SK-N-SH (cell line): ENCODE measurements around the gene ZNF354C. TPM values are rescaled to one million over a fixed set of nuclear protein-coding genes. Genes with fewer than 3 reads are reported as not detected.

Experiments
- CTCF ChIA-PET: fragments of 300-600, 350-600 bp; formaldehyde crosslinking; extraction: SDS; loops from one replicate; lab custom pipeline; 2021; lab: Yijun Ruan, JAX
- POLR2A ChIA-PET: fragments of 350-600 bp; sonication (Branson Sonifier 250); formaldehyde crosslinking; extraction: SDS; loops from one replicate; lab custom pipeline; 2020; ENCODE audit warnings: antibody characterized with exemption, inconsistent platforms; lab: Yijun Ruan, JAX
- DNase-seq: peaks from one replicate; pipeline ENCODE4 v3.0.0; 2012
- H2AFZ ChIP-seq: fragments of 200-600 bp; sonication (generic); 2 replicates; pipeline ENCODE4 v1.8.1; 2016; ENCODE audit warnings: antibody characterized with exemption, mild to moderate bottlenecking, low read depth
- H3F3A ChIP-seq: fragments of 200-600 bp; sonication (generic); replicated peaks from 2 replicates; pipeline ENCODE3; 2016; ENCODE audit warnings: antibody characterized with exemption, mild to moderate bottlenecking; ENCODE audit not compliant: insufficient read depth
- H3K27ac ChIP-seq, 2 experiments: fragments of 200-500 bp in 1 of 2; fragments of 200-600 bp in 1 of 2; sonication (Bioruptor generic) in 1 of 2; sonication (generic), shearing (Covaris generic) in 1 of 2; 2 replicates each; pipeline versions ENCODE4 v1.5.1 to v1.6.1; 2014 to 2016; ENCODE audit warnings: low read depth in 2 of 2, inconsistent platforms in 1 of 2, low read length in 1 of 2, mild to moderate bottlenecking in 1 of 2, mixed read lengths in 1 of 2
- H3K27me3 ChIP-seq: fragments of 200-600 bp; sonication (generic), shearing (Covaris generic); 2 replicates; pipeline ENCODE4 v1.6.1; 2016; ENCODE audit warnings: mixed run types; ENCODE audit not compliant: insufficient read depth
- H3K36me3 ChIP-seq, 2 experiments: fragments of 200-500 bp in 1 of 2; fragments of 200-600 bp in 1 of 2; sonication (Bioruptor generic) in 1 of 2; sonication (generic) in 1 of 2; replicated peaks in 1 of 2; 2 replicates each; pipeline versions ENCODE3 to v1.5.1; 2014 to 2016; ENCODE audit warnings: low read length in 1 of 2, mild to moderate bottlenecking in 1 of 2; ENCODE audit not compliant: insufficient read depth in 2 of 2, control insufficient read depth in 1 of 2
- H3K4me1 ChIP-seq, 2 experiments: fragments of 200-500 bp in 1 of 2; fragments of 200-600 bp in 1 of 2; sonication (Bioruptor generic) in 1 of 2; sonication (generic), shearing (Covaris generic) in 1 of 2; 2 replicates each; pipeline versions ENCODE4 v1.5.1 to v1.6.1; 2014 to 2016; ENCODE audit warnings: low read depth in 1 of 2, low read length in 1 of 2, mixed run types in 1 of 2; ENCODE audit not compliant: insufficient read depth in 2 of 2, control insufficient read depth in 1 of 2
- H3K4me2 ChIP-seq: fragments of 200-600 bp; sonication (generic), shearing (Covaris generic); 2 replicates; pipeline ENCODE4 v1.6.1; 2017; ENCODE audit warnings: mixed run types
- H3K4me3 ChIP-seq, 2 experiments: fragments of 200-500 bp in 1 of 2; fragments of 200-600 bp in 1 of 2; sonication (Bioruptor generic) in 1 of 2; sonication (generic), shearing (Covaris generic) in 1 of 2; 2 replicates each; pipeline versions ENCODE4 v1.5.1 to v1.8.1; 2014 to 2016; ENCODE audit warnings: low read depth in 2 of 2, inconsistent platforms in 1 of 2, low read length in 1 of 2, mild to moderate bottlenecking in 1 of 2, mixed read lengths in 1 of 2, moderate library complexity in 1 of 2
- H3K79me2 ChIP-seq: fragments of 200-600 bp; sonication (generic); 2 replicates; pipeline ENCODE4 v1.8.1; 2017; ENCODE audit warnings: mild to moderate bottlenecking; ENCODE audit not compliant: insufficient read depth
- H3K9ac ChIP-seq: fragments of 200-600 bp; sonication (generic); 2 replicates; pipeline ENCODE4 v1.6.1; 2017; ENCODE audit warnings: mixed run types
- H3K9me2 ChIP-seq: fragments of 200-600 bp; sonication (generic); 2 replicates; pipeline ENCODE4 v1.6.1; 2017; ENCODE audit warnings: mixed run types
- H3K9me3 ChIP-seq: fragments of 200-600 bp; sonication (generic); 2 replicates; pipeline ENCODE4 v1.6.1; 2017; ENCODE audit warnings: mixed run types, mild to moderate bottlenecking, moderate library complexity
- H4K20me1 ChIP-seq: fragments of 200-600 bp; sonication (generic); 2 replicates; pipeline ENCODE4 v1.6.1; 2017; ENCODE audit warnings: mild to moderate bottlenecking, mixed run types; ENCODE audit not compliant: insufficient read depth
- ELF1 ChIP-seq: IDR thresholded peaks from 2 replicates; pipeline ENCODE4 v1.4.0; 2012
- EP300 ChIP-seq, 2 experiments: IDR thresholded peaks; 2 replicates each; pipeline versions ENCODE4 v1.4.0 to v1.6.1; 2012; ENCODE audit warnings: borderline replicate concordance in 1 of 2, low read depth in 1 of 2, low read length in 1 of 2
- FOSL2 ChIP-seq: IDR thresholded peaks from 2 replicates; pipeline ENCODE4 v1.4.0; 2012; ENCODE audit warnings: low read depth, mild to moderate bottlenecking, moderate library complexity, borderline replicate concordance
- FOXM1 ChIP-seq: IDR thresholded peaks from 2 replicates; pipeline ENCODE4 v1.4.0; 2012; ENCODE audit warnings: low read depth, mild to moderate bottlenecking
- GABPA ChIP-seq: IDR thresholded peaks from 2 replicates; pipeline ENCODE4 v1.4.0; 2012; ENCODE audit warnings: low read depth, mild to moderate bottlenecking
- GATA2 ChIP-seq: sonication (generic); formaldehyde crosslinking; IDR thresholded peaks from 2 replicates; pipeline ENCODE4 v1.5.0; 2020; ENCODE audit warnings: mild to moderate bottlenecking, missing genetic modification reagents
- MEF2A ChIP-seq: IDR thresholded peaks from 2 replicates; pipeline ENCODE4 v1.4.0; 2012; ENCODE audit warnings: low read depth, borderline replicate concordance
- MXI1 ChIP-seq: IDR thresholded peaks from 2 replicates; pipeline ENCODE4 v1.6.1; 2012; ENCODE audit warnings: mild to moderate bottlenecking, low read depth, low read length, improper control_type of control experiment
- NFIC ChIP-seq: IDR thresholded peaks from 2 replicates; pipeline ENCODE4 v1.4.0; 2012; ENCODE audit warnings: borderline replicate concordance
- NRF1 ChIP-seq: IDR thresholded peaks from 2 replicates; pipeline ENCODE4 v1.6.1; 2012; ENCODE audit warnings: low read depth, mild to moderate bottlenecking, low read length
- POLR2AphosphoS5 ChIP-seq: IDR thresholded peaks from 2 replicates; pipeline ENCODE4 v1.6.1; 2012; ENCODE audit warnings: low read depth, low read length
- RCOR1 ChIP-seq: fragments of 150-350 bp; IDR thresholded peaks from 2 replicates; pipeline ENCODE4 v1.6.1; 2017; ENCODE audit warnings: antibody characterized with exemption, low read length
- RFX5 ChIP-seq: IDR thresholded peaks from 2 replicates; pipeline ENCODE4 v1.6.1; 2012; ENCODE audit warnings: mild to moderate bottlenecking, improper control_type of control experiment, low read length
- RXRA ChIP-seq: IDR thresholded peaks from 2 replicates; pipeline ENCODE4 v1.4.0; 2012; ENCODE audit warnings: low read depth, mild to moderate bottlenecking, borderline replicate concordance
- SMC3 ChIP-seq: IDR thresholded peaks from 2 replicates; pipeline ENCODE4 v1.6.1; 2012; ENCODE audit warnings: low read depth, low read length, improper control_type of control experiment
- TCF12 ChIP-seq: IDR thresholded peaks from 2 replicates; pipeline ENCODE4 v1.4.0; 2012
- TEAD4 ChIP-seq: IDR thresholded peaks from 2 replicates; pipeline ENCODE4 v1.4.0; 2012; ENCODE audit warnings: mild to moderate bottlenecking, borderline replicate concordance; ENCODE audit not compliant: insufficient read depth
- YY1 ChIP-seq: IDR thresholded peaks from 2 replicates; pipeline ENCODE4 v1.4.0; 2012; ENCODE audit warnings: low read depth, mild to moderate bottlenecking
- WGBS: methylation state at CpG from one replicate; pipeline ENCODE4 v1.1.6; 2017; ENCODE audit warnings: low lambda C conversion rate; 5-methylcytosine and 5-hydroxymethylcytosine counted together
- polyA plus RNA-seq, 3 experiments: library from polyadenylated mRNA; depleted of rRNA; stranded (reverse); fragments of >200 nt; gene quantifications; 2 replicates each; pipeline ENCODE4 v1.2.3, GENCODE V29; 2012
- TF ChIP-seq, protein P1 (sequence below): IDR thresholded peaks from 2 replicates; pipeline ENCODE4 v1.4.0; 2012; ENCODE audit warnings: low read depth, borderline replicate concordance
- TF ChIP-seq, protein P2 (sequence below): IDR thresholded peaks from 2 replicates; pipeline ENCODE4 v1.4.0; 2012; ENCODE audit warnings: low read depth
- TF ChIP-seq, protein P3 (sequence below): IDR thresholded peaks from 2 replicates; pipeline ENCODE4 v1.4.0; 2012; ENCODE audit warnings: low read depth, borderline replicate concordance
- TF ChIP-seq, protein P4 (sequence below): fragments of 200-600 bp; sonication (generic); IDR thresholded peaks from 2 replicates; pipeline ENCODE4 v1.6.1; 2017; ENCODE audit warnings: antibody characterized with exemption, mild to moderate bottlenecking, moderate library complexity

ZNF354C gene
- polyA plus RNA-seq, 1 of the 3 experiments (the other 2 are of a cell fraction) = 1.1 TPM

DNA sequence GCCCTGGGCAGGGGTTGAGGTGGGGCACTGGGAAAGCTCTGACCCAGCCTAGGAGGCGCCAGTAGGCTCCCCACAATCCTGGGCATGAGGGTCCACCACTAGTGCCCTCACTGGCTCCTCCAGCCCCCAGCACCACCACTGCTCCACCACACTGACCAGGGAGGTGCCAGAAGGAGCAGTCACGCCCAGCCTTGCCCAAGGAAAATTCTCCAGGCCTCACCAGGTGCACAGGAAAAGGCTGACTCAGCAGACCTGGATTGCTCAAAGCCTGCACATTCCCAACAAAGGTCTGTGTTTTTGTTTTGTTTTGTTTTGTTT lies 62.9 kb downstream of the ZNF354C start:
- no peaks in the 10 kb centered on the region for H3K4me1 ChIP-seq
- no peaks in the 10 kb centered on the region for H3K9me2 ChIP-seq
- H3F3A ChIP-seq = no peaks in the 10 kb centered on the region
- no peaks in the 10 kb centered on the region for H3K36me3 ChIP-seq
- H3K79me2 ChIP-seq = no peaks in the 10 kb centered on the region
- DNase-seq = no peak
- H2AFZ ChIP-seq = no peak overlapping the region
- CTCF ChIA-PET = no interaction called here
- no peak for TF ChIP-seq RCOR1
- no peak for TF ChIP-seq YY1
- TF ChIP-seq FOXM1 = no peak
- TF ChIP-seq EP300 (IDR thresholded peaks at IDR 0.05; ENCODE audit: borderline replicate concordance in 1 of 2, low read depth in 1 of 2, low read length in 1 of 2) = no peak
- no peak for TF ChIP-seq NFIC
- TF ChIP-seq, protein P1, sequence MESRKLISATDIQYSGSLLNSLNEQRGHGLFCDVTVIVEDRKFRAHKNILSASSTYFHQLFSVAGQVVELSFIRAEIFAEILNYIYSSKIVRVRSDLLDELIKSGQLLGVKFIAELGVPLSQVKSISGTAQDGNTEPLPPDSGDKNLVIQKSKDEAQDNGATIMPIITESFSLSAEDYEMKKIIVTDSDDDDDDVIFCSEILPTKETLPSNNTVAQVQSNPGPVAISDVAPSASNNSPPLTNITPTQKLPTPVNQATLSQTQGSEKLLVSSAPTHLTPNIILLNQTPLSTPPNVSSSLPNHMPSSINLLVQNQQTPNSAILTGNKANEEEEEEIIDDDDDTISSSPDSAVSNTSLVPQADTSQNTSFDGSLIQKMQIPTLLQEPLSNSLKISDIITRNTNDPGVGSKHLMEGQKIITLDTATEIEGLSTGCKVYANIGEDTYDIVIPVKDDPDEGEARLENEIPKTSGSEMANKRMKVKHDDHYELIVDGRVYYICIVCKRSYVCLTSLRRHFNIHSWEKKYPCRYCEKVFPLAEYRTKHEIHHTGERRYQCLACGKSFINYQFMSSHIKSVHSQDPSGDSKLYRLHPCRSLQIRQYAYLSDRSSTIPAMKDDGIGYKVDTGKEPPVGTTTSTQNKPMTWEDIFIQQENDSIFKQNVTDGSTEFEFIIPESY = no peak
- no peak for TF ChIP-seq MXI1
- no peak for TF ChIP-seq TEAD4
- no peak for TF ChIP-seq RXRA
- TF ChIP-seq SMC3 = no peak
- TF ChIP-seq, protein P2, sequence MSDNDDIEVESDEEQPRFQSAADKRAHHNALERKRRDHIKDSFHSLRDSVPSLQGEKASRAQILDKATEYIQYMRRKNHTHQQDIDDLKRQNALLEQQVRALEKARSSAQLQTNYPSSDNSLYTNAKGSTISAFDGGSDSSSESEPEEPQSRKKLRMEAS = no peak
- TF ChIP-seq, all 33 proteins: peak for 0
- WGBS = 35% methylated on average over 2 of the region's 2 CpGs
- no peak overlapping the region for H3K9ac ChIP-seq
- no peak overlapping the region for H3K4me2 ChIP-seq
- H3K27me3 ChIP-seq = no peaks in the 10 kb centered on the region
- no peaks in the 10 kb centered on the region for H3K9me3 ChIP-seq
- POLR2A ChIA-PET = no interaction called here
- no peaks in the 10 kb centered on the region for H4K20me1 ChIP-seq
- H3K27ac ChIP-seq = no peak overlapping the region
- no peak overlapping the region for H3K4me3 ChIP-seq

DNA sequence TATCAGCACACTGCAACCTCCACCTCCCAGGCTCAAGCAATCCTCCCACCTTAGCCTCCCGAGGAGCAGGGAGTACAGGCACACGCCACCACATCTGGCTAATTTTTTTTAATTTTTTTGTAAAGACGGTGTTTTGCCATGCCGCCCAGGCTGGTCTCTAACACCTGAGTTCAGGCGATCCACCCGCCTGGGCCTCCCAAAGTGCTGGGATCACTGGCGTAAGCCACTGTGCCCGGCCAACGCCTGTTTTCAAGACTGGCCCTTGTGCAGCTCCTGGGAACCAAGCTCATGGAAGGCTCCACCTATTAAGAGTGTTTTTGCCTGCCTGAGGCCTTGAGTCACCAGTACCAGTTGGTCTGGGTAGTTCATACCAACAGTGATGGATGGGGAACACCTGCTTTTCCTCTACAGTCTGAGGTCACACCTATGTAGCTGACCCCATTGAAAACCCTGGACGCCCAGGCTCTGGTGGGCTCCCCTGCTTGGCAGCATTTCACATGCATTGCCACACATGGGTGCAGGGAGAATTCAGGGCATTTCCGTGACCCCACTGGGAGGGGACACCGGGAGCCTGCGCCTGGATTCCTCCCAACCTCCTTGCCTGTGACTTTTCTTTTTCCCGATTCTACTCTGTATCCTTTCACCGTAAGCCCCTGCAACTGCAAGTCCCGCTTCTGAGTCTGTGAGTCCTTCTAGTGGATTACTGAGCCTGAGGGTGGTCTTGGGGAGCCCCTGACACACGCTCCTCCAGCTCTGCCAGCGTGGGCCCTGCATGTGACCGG lies 63.5 kb downstream of the ZNF354C start:
- WGBS = 62% methylated on average over 14 of the region's 19 CpGs
- POLR2A ChIA-PET = no interaction called here
- Histone ChIP-seq H2AFZ (no peak overlapping the region), H3K36me3 (no peaks in the 10 kb centered on the region), H3K9ac (no peak overlapping the region), H4K20me1 (no peaks in the 10 kb centered on the region), H3K4me1 (no peaks in the 10 kb centered on the region), H3K27me3 (no peaks in the 10 kb centered on the region), H3K79me2 (no peaks in the 10 kb centered on the region), H3K9me2 (no peaks in the 10 kb centered on the region), H3K9me3 (no peaks in the 10 kb centered on the region), H3K27ac (no peak overlapping the region), H3K4me3 (no peak overlapping the region), H3K4me2 (no peak overlapping the region), H3F3A (no peaks in the 10 kb centered on the region)
- CTCF ChIA-PET = interaction anchor here (1.1 kb wide), 1 partner anchor 44 kb away, joined by 4 read pairs; no protein-coding TSS in a partner anchor
- DNase-seq = no peak
- no peak for TF ChIP-seq YY1
- TF ChIP-seq GABPA = no peak
- TF ChIP-seq, protein P3, sequence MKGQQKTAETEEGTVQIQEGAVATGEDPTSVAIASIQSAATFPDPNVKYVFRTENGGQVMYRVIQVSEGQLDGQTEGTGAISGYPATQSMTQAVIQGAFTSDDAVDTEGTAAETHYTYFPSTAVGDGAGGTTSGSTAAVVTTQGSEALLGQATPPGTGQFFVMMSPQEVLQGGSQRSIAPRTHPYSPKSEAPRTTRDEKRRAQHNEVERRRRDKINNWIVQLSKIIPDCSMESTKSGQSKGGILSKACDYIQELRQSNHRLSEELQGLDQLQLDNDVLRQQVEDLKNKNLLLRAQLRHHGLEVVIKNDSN = no peak
- TF ChIP-seq MEF2A = no peak
- TF ChIP-seq ELF1 = no peak
- TF ChIP-seq RFX5 = no peak
- no peak for TF ChIP-seq NRF1
- TF ChIP-seq, protein P4, sequence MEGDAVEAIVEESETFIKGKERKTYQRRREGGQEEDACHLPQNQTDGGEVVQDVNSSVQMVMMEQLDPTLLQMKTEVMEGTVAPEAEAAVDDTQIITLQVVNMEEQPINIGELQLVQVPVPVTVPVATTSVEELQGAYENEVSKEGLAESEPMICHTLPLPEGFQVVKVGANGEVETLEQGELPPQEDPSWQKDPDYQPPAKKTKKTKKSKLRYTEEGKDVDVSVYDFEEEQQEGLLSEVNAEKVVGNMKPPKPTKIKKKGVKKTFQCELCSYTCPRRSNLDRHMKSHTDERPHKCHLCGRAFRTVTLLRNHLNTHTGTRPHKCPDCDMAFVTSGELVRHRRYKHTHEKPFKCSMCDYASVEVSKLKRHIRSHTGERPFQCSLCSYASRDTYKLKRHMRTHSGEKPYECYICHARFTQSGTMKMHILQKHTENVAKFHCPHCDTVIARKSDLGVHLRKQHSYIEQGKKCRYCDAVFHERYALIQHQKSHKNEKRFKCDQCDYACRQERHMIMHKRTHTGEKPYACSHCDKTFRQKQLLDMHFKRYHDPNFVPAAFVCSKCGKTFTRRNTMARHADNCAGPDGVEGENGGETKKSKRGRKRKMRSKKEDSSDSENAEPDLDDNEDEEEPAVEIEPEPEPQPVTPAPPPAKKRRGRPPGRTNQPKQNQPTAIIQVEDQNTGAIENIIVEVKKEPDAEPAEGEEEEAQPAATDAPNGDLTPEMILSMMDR = no peak
- TF ChIP-seq, protein P2 = no peak
- TF ChIP-seq TEAD4 = no peak
- no peak for TF ChIP-seq FOXM1
- TF ChIP-seq NFIC = no peak
- no peak for TF ChIP-seq POLR2AphosphoS5
- TF ChIP-seq TCF12 = no peak
- TF ChIP-seq GATA2 (CRISPR knock-in tag) = no peak
- no peak for TF ChIP-seq FOSL2
